K562 (cell line): ENCODE measurements around the gene DBT. TPM values are rescaled to one million over a fixed set of nuclear protein-coding genes. Genes with fewer than 3 reads are reported as not detected.

Experiments used
- ATAC-seq: fragments of 200-7000 bp; cut with Tn5 transposase; 3 replicates; pipeline ENCODE4 v1.9.1; 2020; ENCODE audit warnings: moderate library complexity
- BruUV-seq: library from RNA; stranded (reverse); fragments of 400-500 nt; replicated peaks from 2 replicates; lab custom pipeline; 2021; lab: Mats Ljungman, UMichigan
- CTCF ChIA-PET: fragments of 300-600 bp; formaldehyde crosslinking; extraction: SDS; loops from one replicate; lab custom pipeline; 2021; ENCODE audit warnings: low intra/inter-chr PET ratio; lab: Yijun Ruan, JAX
- POLR2A ChIA-PET: fragments of 300-600, 350-650 bp; sonication (Branson Sonifier 250); formaldehyde crosslinking; extraction: SDS; loops from one replicate; lab custom pipeline; 2021; ENCODE audit warnings: antibody characterized with exemption, inconsistent platforms; lab: Yijun Ruan, JAX
- DNase-seq, 4 experiments: peaks; one replicate each; pipeline versions ENCODE4 v3.0.0 to v3.0.0-alpha.2; 2011 to 2018; ENCODE audit warnings: low spot score in 3 of 4, mixed read lengths in 3 of 4; ENCODE audit errors: extremely low read depth in 1 of 4
- FAIRE-seq: peaks from 2 replicates; lab custom pipeline; 2011; peaks lifted over from hg19 to GRCh38; lab: Jason Lieb, UNC
- H2AFZ ChIP-seq: 2 replicates; pipeline ENCODE4 v1.6.0; 2011; ENCODE audit warnings: low read depth, low read length, control low read depth, inconsistent platforms
- H3K27ac ChIP-seq: fragments of 200-600 bp; 3 replicates; pipeline ENCODE4 v1.8.0; 2011; ENCODE audit warnings: low read depth, mild to moderate bottlenecking, control low read depth, inconsistent platforms, low read length, moderate library complexity, mixed read lengths; ENCODE audit errors: extremely low read depth
- H3K27me3 ChIP-seq, 2 experiments: fragments of 300-600 bp in 1 of 2; 2 replicates in 1 of 2; 3 replicates in 1 of 2; pipeline versions ENCODE4 v1.6.0 to v1.8.0; 2011; ENCODE audit warnings: inconsistent platforms in 2 of 2, low read length in 2 of 2, mild to moderate bottlenecking in 1 of 2, mixed read lengths in 1 of 2, moderate library complexity in 1 of 2; ENCODE audit not compliant: control insufficient read depth in 2 of 2, insufficient read depth in 2 of 2
- H3K36me3 ChIP-seq: fragments of 300-600 bp; 3 replicates; pipeline ENCODE4 v1.8.0; 2011; ENCODE audit warnings: mild to moderate bottlenecking, low read length, inconsistent platforms; ENCODE audit not compliant: control insufficient read depth, insufficient read depth
- H3K4me1 ChIP-seq, 2 experiments: fragments of 200-600 bp in 1 of 2; replicated peaks in 1 of 2; 2 replicates in 1 of 2; 3 replicates in 1 of 2; pipeline versions ENCODE4 v1.5.1 to v1.8.0; 2011; ENCODE audit warnings: inconsistent platforms in 2 of 2, low read length in 2 of 2, mild to moderate bottlenecking in 1 of 2, mixed read lengths in 1 of 2, moderate library complexity in 1 of 2; ENCODE audit not compliant: control insufficient read depth in 2 of 2, insufficient read depth in 2 of 2
- H3K4me2 ChIP-seq: 2 replicates; pipeline ENCODE4 v1.6.1; 2011; ENCODE audit warnings: low read length, control low read depth, inconsistent platforms, mixed read lengths; ENCODE audit not compliant: insufficient read depth
- H3K4me3 ChIP-seq: fragments of 200-600 bp; sonication (generic), shearing (Covaris generic); 2 replicates; pipeline ENCODE4 v1.5.1; 2016; ENCODE audit warnings: control low read depth, inconsistent platforms
- H3K79me2 ChIP-seq: fragments of 200-600 bp; 3 replicates; pipeline ENCODE4 v1.8.0; 2011; ENCODE audit warnings: low read length, inconsistent platforms; ENCODE audit not compliant: control insufficient read depth, insufficient read depth
- H3K9ac ChIP-seq, 2 experiments: 2 replicates each; pipeline versions ENCODE4 v1.6.0 to v1.6.1; 2011; ENCODE audit warnings: low read depth in 2 of 2, low read length in 2 of 2, control low read depth in 1 of 2, inconsistent platforms in 1 of 2, mild to moderate bottlenecking in 1 of 2, mixed read lengths in 1 of 2; ENCODE audit not compliant: insufficient read depth in 1 of 2
- H3K9me1 ChIP-seq: one replicate; pipeline ENCODE4 v1.6.0; 2011; ENCODE audit warnings: inconsistent platforms, mild to moderate bottlenecking, low read length, moderate library complexity; ENCODE audit not compliant: control insufficient read depth, insufficient read depth
- H3K9me3 ChIP-seq: replicated peaks from 2 replicates; pipeline ENCODE4 v1.5.1; 2011; ENCODE audit warnings: low read depth, low read length, inconsistent platforms; ENCODE audit not compliant: control insufficient read depth, insufficient read depth
- H4K20me1 ChIP-seq: replicated peaks from 2 replicates; pipeline ENCODE4 v1.6.1; 2011; ENCODE audit warnings: low read length, inconsistent platforms, mixed read lengths; ENCODE audit not compliant: control insufficient read depth, insufficient read depth
- ATF1 ChIP-seq, 2 experiments: fragments of 450-650 bp in 1 of 2; IDR thresholded peaks; 2 replicates each; pipeline ENCODE4 v1.6.1; 2016; ENCODE audit warnings: missing compliant biosample characterization in 1 of 2, missing genetic modification characterization in 1 of 2
- ATF2 ChIP-seq: sonication (generic); formaldehyde crosslinking; IDR thresholded peaks from 2 replicates; pipeline ENCODE4 v1.8.1; 2022; ENCODE audit warnings: missing genetic modification reagents
- DEAF1 ChIP-seq: fragments of 450-650 bp; formaldehyde crosslinking; IDR thresholded peaks from 2 replicates; pipeline ENCODE4 v1.4.0; 2020; ENCODE audit warnings: mild to moderate bottlenecking, moderate library complexity
- ESRRA ChIP-seq: fragments of 450-650 bp; IDR thresholded peaks from 2 replicates; pipeline ENCODE4 v1.6.1; 2014; ENCODE audit warnings: low read depth, mild to moderate bottlenecking, moderate library complexity, borderline replicate concordance
- FOXP1 ChIP-seq: sonication (generic); formaldehyde crosslinking; IDR thresholded peaks from 2 replicates; pipeline ENCODE4 v1.8.0; 2022; ENCODE audit warnings: mild to moderate bottlenecking, missing genetic modification reagents
- GTF2A2 ChIP-seq: IDR thresholded peaks from 2 replicates; pipeline ENCODE4 v1.6.1; 2016; ENCODE audit warnings: mild to moderate bottlenecking, missing genetic modification characterization, missing compliant biosample characterization
- MEF2A ChIP-seq: IDR thresholded peaks from 2 replicates; pipeline ENCODE4 v1.6.1; 2011; ENCODE audit warnings: low read depth, mild to moderate bottlenecking, low read length, moderate library complexity; ENCODE audit not compliant: control insufficient read depth
- MYBL2 ChIP-seq, 2 experiments: fragments of 450-650 bp in 1 of 2; sonication (generic) in 1 of 2; formaldehyde crosslinking in 1 of 2; IDR thresholded peaks; 2 replicates each; pipeline versions ENCODE4 v1.6.1 to v1.8.1; 2017 to 2022; ENCODE audit warnings: borderline replicate concordance in 1 of 2, inconsistent platforms in 1 of 2, low read depth in 1 of 2, mild to moderate bottlenecking in 1 of 2, missing genetic modification reagents in 1 of 2, moderate library complexity in 1 of 2
- NFIC ChIP-seq: fragments of 450-650 bp; IDR thresholded peaks from 2 replicates; pipeline ENCODE4 v1.6.1; 2017; ENCODE audit warnings: mild to moderate bottlenecking, inconsistent platforms
- RNF219 ChIP-seq: fragments of 250-450 bp; sonication (Bioruptor Pico); IDR thresholded peaks from 2 replicates; pipeline ENCODE4 v1.5.0; 2022; ENCODE audit warnings: mild to moderate bottlenecking
- RUNX1 ChIP-seq: sonication (generic); IDR thresholded peaks from 2 replicates; pipeline ENCODE4 v1.6.1; 2016; ENCODE audit warnings: antibody characterized with exemption, low read depth
- SIRT6 ChIP-seq: IDR thresholded peaks from one replicate; pipeline ENCODE4 v1.6.1; 2012; ENCODE audit warnings: low read depth, mild to moderate bottlenecking, control low read depth, inconsistent platforms, low read length, moderate library complexity
- TFAM ChIP-seq: fragments of 250-450 bp; sonication (Bioruptor Pico); conservative IDR thresholded peaks from 2 replicates; pipeline ENCODE4 v1.5.0; 2021; ENCODE audit warnings: mild to moderate bottlenecking, moderate library complexity
- ZNF140 ChIP-seq: fragments of 250-450 bp; sonication (Bioruptor Pico); IDR thresholded peaks from 2 replicates; pipeline ENCODE4 v1.8.0; 2021; ENCODE audit warnings: moderate library complexity, mild to moderate bottlenecking, inconsistent platforms
- ZNF384 ChIP-seq: IDR thresholded peaks from 2 replicates; pipeline ENCODE4 v1.6.1; 2012; ENCODE audit warnings: low read depth, low read length, improper control_type of control experiment
- ZNF444 ChIP-seq: fragments of 250-450 bp; sonication (Bioruptor Pico); IDR thresholded peaks from 2 replicates; pipeline ENCODE4 v1.4.0; 2020; ENCODE audit warnings: mild to moderate bottlenecking, moderate library complexity
- ZNF584 ChIP-seq: fragments of 200-800 bp; sonication (Bioruptor generic); IDR thresholded peaks from 2 replicates; pipeline ENCODE4 v1.6.1; 2016; ENCODE audit warnings: low read depth, mild to moderate bottlenecking, missing genetic modification characterization, missing compliant biosample characterization
- WGBS: fragments of 100-300 bp; shearing (Covaris generic); methylation state at CpG from one replicate; pipeline ENCODE4 v1.1.6; 2016; ENCODE audit warnings: low coverage, mixed read lengths; ENCODE audit not compliant: insufficient coverage; ENCODE audit errors: missing lambda C conversion rate; 5-methylcytosine and 5-hydroxymethylcytosine counted together
- in situ Hi-C: fragments of 300-500 bp; cut with MboI; formaldehyde crosslinking; loops from 4 replicates; pipeline ENCODE4 v1.15.0; 2018; ENCODE audit warnings: inconsistent platforms, mixed read lengths
- intact Hi-C: fragments of 100-400 bp; cut with micrococcal nuclease; formaldehyde crosslinking; loops from 2 replicates; pipeline ENCODE4 v1.14.2; 2022
- polyA plus RNA-seq, 8 experiments: library from polyadenylated mRNA; depleted of rRNA in 4 of 8; stranded (reverse) in 5 of 8; unstranded in 3 of 8; fragments of >200 nt; fragmentation: Nextera tagmentation in 2 of 8; fragmentation: Illumina TruSeq in 1 of 8; extraction: Ambion mirVana in 2 of 8; extraction: Trizol in 1 of 8; gene quantifications; 2 replicates each; pipeline versions ENCODE4 v1.2.1 to v1.2.3, GENCODE V29; 2011 to 2014; ENCODE audit warnings: inconsistent platforms in 1 of 8, missing spikeins in 1 of 8
- total RNA-seq, 7 experiments: library from RNA; depleted of rRNA in 6 of 7; stranded (reverse); fragments of >200 nt in 6 of 7; fragmentation: Illumina TruSeq in 2 of 7; extraction: Trizol in 2 of 7; gene quantifications; 2 replicates each; pipeline versions ENCODE4 v1.2.1 to v1.2.3, GENCODE V29; 2011 to 2021; ENCODE audit warnings: low replicate concordance in 1 of 7

The DBT gene
- total and polyA plus RNA-seq, 9 of the 15 experiments (the other 6 are each of a cell fraction or from before 2014, with no cell fraction given): 2.7 to 13.5 (median 7.3) TPM

- TF ChIP-seq RNF219 (CRISPR knock-in tag) (no peak), FOXP1 (no peak), MEF2A (no peak), RUNX1 (no peak), ZNF140 (CRISPR knock-in tag) (no peak), DEAF1 (no peak)
Measured at GRCh38 chr1:100215101-100215500, 34.5 kb downstream of the DBT start (continued).

- ChIA-PET POLR2A (no interaction called here), CTCF (no interaction called here)
- H3K4me2 ChIP-seq: no peak overlapping the region
- no peaks in the 10 kb centered on the region for H3K79me2 ChIP-seq
- 94% methylated on average over 22 of the region's 37 CpGs for WGBS
- no peak overlapping the region for H3K27ac ChIP-seq
- FAIRE-seq (no peak), ATAC-seq (no peak), DNase-seq (no peak)
- H3K27me3 ChIP-seq: no peaks in the 10 kb centered on the region
- H3K9me3 ChIP-seq: no peaks in the 10 kb centered on the region
- no peak overlapping the region for H3K9ac ChIP-seq
- no peaks in the 10 kb centered on the region for H3K9me1 ChIP-seq
- H2AFZ ChIP-seq: no peak overlapping the region
- H3K36me3 ChIP-seq: peaks cover 56% of the 10 kb centered on the region; the same call in 2 of the 3 replicates
- no peak overlapping the region for H3K4me3 ChIP-seq
- TF ChIP-seq ZNF384 (no peak), ZNF444 (no peak), SIRT6 (no peak), GTF2A2 (tag) (no peak), ESRRA (no peak), ZNF584 (CRISPR knock-in tag) (no peak), TFAM (CRISPR knock-in tag) (no peak), ATF1 (CRISPR knock-in tag; IDR thresholded peaks at IDR 0.05) (no peak), ATF1 (tag; IDR thresholded peaks at IDR 0.05) (no peak), ATF2 (CRISPR knock-in tag) (no peak), NFIC (no peak), MYBL2 (IDR thresholded peaks at IDR 0.05; ENCODE audit: low read depth) (no peak), MYBL2 (CRISPR knock-in tag; IDR thresholded peaks at IDR 0.05; ENCODE audit: borderline replicate concordance) (no peak)
- intact Hi-C loops (no loop called here), in situ Hi-C loops (no loop called here)
- H4K20me1 ChIP-seq: no peaks in the 10 kb centered on the region
- BruUV-seq: no TSS peak
- 0 out of 5 replicates have a peak, but pooled peaks cover 0 to 3% of the 10 kb centered on the region in 2 experiments for H3K4me1 ChIP-seq
Measured at GRCh38 chr1:100213141-100213540, 36.5 kb downstream of the DBT start.
